ENCODE data around the gene WDR70.

GRCh38 chr5:37767961-37768360, 388.8 kb downstream of the WDR70 start:
- TF ChIP-seq CTCF (IDR thresholded peaks at IDR 0.05): no peak
- TF ChIP-seq POLR2A (IDR thresholded peaks at IDR 0.05): no peak

All from prostate gland (tissue), 2 donors.